ENCODE data around the gene TAPBPL. TPM values are rescaled to one million over a fixed set of nuclear protein-coding genes. Genes with fewer than 3 reads are reported as not detected.

TAPBPL gene
- total and polyA plus RNA-seq, 2 of the 13 experiments (the other 11 are each of a cell fraction or from before 2014, with no cell fraction given) = 10.0 to 14.5 TPM

- no peak for TF ChIP-seq CSRNP2 (CRISPR knock-in tag; conservative IDR thresholded peaks at IDR 0.05; ENCODE audit: low read depth)
- TF ChIP-seq ZNF83 (CRISPR knock-in tag; IDR thresholded peaks at IDR 0.05; ENCODE audit: borderline replicate concordance) = no peak
- no peak for TF ChIP-seq MAF1 (CRISPR knock-in tag; IDR thresholded peaks at IDR 0.05; ENCODE audit: borderline replicate concordance)
- TF ChIP-seq HOXA5 (CRISPR knock-in tag; IDR thresholded peaks at IDR 0.05) = peak; percentile 33
- TF ChIP-seq ZNF468 (CRISPR knock-in tag; IDR thresholded peaks at IDR 0.05) = no peak
- TF ChIP-seq FOSL1 (CRISPR knock-in tag; IDR thresholded peaks at IDR 0.05; ENCODE audit: borderline replicate concordance) = no peak
- TF ChIP-seq SALL1 (CRISPR knock-in tag; IDR thresholded peaks at IDR 0.05) = peak; percentile 80
- TF ChIP-seq MAFK (conservative IDR thresholded peaks at IDR 0.05 in 1 of 2, IDR thresholded peaks at IDR 0.05 in 1 of 2; ENCODE audit: low read length in 2 of 2) = peak; percentile 34 to 37; a peak in 3 of 4 replicates
- no peak; the same call in 1 of the 2 replicates for TF ChIP-seq ZNF569 (CRISPR knock-in tag; IDR thresholded peaks at IDR 0.05; ENCODE audit: borderline replicate concordance)
- no peak; the same call in 1 of the 2 replicates for TF ChIP-seq FOXK1 (CRISPR knock-in tag; IDR thresholded peaks at IDR 0.05; ENCODE audit: borderline replicate concordance, low read depth)
- TF ChIP-seq MIER3 (CRISPR knock-in tag; IDR thresholded peaks at IDR 0.05; ENCODE audit: borderline replicate concordance) = peak; percentile 56; the same call in 1 of the 2 replicates
- 0 out of 2 replicates have a peak, but pooled peaks have one; percentile 45 for TF ChIP-seq HNRNPL (IDR thresholded peaks at IDR 0.05; ENCODE audit: low read depth, low read length)
- peak; percentile 33; the same call in 1 of the 2 replicates for TF ChIP-seq ZNF362 (CRISPR knock-in tag; IDR thresholded peaks at IDR 0.05; ENCODE audit: borderline replicate concordance)
- peak; percentile 81 for TF ChIP-seq GTF2F1 (IDR thresholded peaks at IDR 0.05; ENCODE audit: low read length)
- TF ChIP-seq ZNF816 (CRISPR knock-in tag; IDR thresholded peaks at IDR 0.05; ENCODE audit: borderline replicate concordance) = peak; percentile 58; the same call in 1 of the 2 replicates
- TF ChIP-seq ZNF354B (CRISPR knock-in tag; IDR thresholded peaks at IDR 0.05) = no peak
- TF ChIP-seq ZNF672 (CRISPR knock-in tag; IDR thresholded peaks at IDR 0.05) = no peak; the same call in 1 of the 2 replicates
- peak; percentile 40 for TF ChIP-seq SKI (IDR thresholded peaks at IDR 0.05; ENCODE audit: partially characterized antibody)
- TF ChIP-seq ZNF382 (CRISPR knock-in tag; IDR thresholded peaks at IDR 0.05; ENCODE audit: borderline replicate concordance) = no peak
- 0 out of 2 replicates have a peak, but pooled peaks have one; percentile 40 for TF ChIP-seq KLF15 (CRISPR knock-in tag; IDR thresholded peaks at IDR 0.05; ENCODE audit: borderline replicate concordance)
- TF ChIP-seq MLLT10 (CRISPR knock-in tag; IDR thresholded peaks at IDR 0.05) = no peak
- TF ChIP-seq NONO (IDR thresholded peaks at IDR 0.05) = no peak
- peak; percentile 92 for TF ChIP-seq NONO (CRISPR knock-in tag; conservative IDR thresholded peaks at IDR 0.05)
- no peak for TF ChIP-seq ZNF276 (CRISPR knock-in tag; IDR thresholded peaks at IDR 0.05; ENCODE audit: low read depth)
- peak; percentile 68; the same call in 1 of the 2 replicates for TF ChIP-seq SALL2 (CRISPR knock-in tag; IDR thresholded peaks at IDR 0.05)
Observed at GRCh38 chr12:6470375-6471163, 18.7 kb downstream of the TAPBPL start, which contains the start of gene VAMP1 (continued).

Data from HepG2 (cell line).